HFF-Myc (cell line): Measurements from ENCODE around the gene CFAP53.
"Not testable (repeated sequence)": the region's sequence is repeated elsewhere in the genome, so short reads cannot be mapped to it uniquely, and the experiment has no call there.

Experiments
- DNase-seq: peaks from one replicate; pipeline ENCODE4 v3.0.0-alpha.2; 2011; ENCODE audit warnings: low read depth; ENCODE audit errors: extremely low read depth
- H3K4me3 ChIP-seq: replicated peaks from 2 replicates; pipeline ENCODE4 v1.5.1; 2011; ENCODE audit warnings: low read depth, mild to moderate bottlenecking, control low read depth, low read length
- TF ChIP-seq, protein P1 (sequence below): IDR thresholded peaks from 2 replicates; pipeline ENCODE4 v1.5.1; 2012; ENCODE audit warnings: mild to moderate bottlenecking, low read depth, low read length, control low read depth; ENCODE audit errors: missing control alignments

Gene CFAP53

DNA sequence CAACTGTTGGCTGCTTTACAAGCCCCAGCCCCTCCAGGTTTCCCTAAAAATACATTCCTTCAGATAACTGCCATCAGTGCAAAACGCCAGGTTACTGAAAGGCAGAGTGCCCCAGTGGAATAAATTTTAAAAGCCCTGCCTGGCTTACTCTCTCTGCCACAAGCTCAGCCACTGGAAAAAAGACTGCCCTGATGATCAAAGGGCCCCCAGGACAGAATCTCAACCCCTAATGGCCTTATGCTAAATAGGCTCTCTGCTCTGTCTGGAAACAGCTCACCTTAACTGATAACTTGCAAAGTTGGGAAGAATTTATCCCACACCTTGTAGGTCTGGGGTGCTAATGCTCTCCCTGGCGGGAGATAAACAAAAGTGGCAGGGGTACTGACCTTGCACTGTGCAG lies 33.9 kb downstream of the CFAP53 start:
- no peak overlapping the region for H3K4me3 ChIP-seq
- TF ChIP-seq, protein P1, sequence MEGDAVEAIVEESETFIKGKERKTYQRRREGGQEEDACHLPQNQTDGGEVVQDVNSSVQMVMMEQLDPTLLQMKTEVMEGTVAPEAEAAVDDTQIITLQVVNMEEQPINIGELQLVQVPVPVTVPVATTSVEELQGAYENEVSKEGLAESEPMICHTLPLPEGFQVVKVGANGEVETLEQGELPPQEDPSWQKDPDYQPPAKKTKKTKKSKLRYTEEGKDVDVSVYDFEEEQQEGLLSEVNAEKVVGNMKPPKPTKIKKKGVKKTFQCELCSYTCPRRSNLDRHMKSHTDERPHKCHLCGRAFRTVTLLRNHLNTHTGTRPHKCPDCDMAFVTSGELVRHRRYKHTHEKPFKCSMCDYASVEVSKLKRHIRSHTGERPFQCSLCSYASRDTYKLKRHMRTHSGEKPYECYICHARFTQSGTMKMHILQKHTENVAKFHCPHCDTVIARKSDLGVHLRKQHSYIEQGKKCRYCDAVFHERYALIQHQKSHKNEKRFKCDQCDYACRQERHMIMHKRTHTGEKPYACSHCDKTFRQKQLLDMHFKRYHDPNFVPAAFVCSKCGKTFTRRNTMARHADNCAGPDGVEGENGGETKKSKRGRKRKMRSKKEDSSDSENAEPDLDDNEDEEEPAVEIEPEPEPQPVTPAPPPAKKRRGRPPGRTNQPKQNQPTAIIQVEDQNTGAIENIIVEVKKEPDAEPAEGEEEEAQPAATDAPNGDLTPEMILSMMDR = no peak
- no peak for DNase-seq

DNA sequence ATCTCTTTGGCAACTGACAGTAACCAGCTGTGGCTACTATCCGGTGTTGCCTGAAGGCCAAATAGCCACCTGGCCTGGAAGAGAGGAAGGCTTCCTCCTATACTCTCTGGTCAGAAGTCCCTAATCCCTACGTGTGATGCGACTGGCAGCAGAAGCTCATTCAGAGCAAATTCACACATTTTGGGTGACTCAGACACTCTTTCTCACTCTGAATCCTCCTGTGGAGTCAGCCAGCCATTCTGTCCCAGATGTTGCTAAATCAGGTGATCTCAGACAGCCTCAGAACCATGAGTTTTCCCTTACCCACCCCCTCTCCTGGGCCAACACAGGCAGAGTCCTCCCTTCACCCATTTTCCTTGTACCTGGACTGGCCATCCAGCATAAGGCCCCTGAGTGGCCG lies 34.7 kb downstream of the CFAP53 start:
- TF ChIP-seq, protein P1 = no peak
- no peak overlapping the region for H3K4me3 ChIP-seq
- DNase-seq = no peak

DNA sequence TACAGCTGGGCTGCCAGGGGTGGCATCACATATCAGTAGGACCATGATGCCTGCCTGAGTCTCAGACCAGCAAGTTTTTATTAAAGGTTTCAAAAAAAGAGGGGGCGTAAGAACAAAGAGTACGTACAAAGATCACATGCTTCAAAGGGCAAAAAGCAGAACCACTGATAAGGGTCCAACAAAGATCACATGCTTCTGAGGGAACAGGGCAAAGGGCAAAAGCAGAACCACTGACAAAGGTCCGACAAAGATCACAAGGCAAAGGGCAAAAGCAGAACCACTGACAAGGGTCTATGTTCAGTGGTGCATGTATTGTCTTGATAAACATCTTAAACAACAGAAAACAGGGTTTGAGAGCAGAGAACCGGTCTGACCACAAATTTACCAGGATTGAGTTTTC lies 46.0 kb downstream of the CFAP53 start:
- DNase-seq, H3K4me3 ChIP-seq: not testable (repeated sequence)

DNA sequence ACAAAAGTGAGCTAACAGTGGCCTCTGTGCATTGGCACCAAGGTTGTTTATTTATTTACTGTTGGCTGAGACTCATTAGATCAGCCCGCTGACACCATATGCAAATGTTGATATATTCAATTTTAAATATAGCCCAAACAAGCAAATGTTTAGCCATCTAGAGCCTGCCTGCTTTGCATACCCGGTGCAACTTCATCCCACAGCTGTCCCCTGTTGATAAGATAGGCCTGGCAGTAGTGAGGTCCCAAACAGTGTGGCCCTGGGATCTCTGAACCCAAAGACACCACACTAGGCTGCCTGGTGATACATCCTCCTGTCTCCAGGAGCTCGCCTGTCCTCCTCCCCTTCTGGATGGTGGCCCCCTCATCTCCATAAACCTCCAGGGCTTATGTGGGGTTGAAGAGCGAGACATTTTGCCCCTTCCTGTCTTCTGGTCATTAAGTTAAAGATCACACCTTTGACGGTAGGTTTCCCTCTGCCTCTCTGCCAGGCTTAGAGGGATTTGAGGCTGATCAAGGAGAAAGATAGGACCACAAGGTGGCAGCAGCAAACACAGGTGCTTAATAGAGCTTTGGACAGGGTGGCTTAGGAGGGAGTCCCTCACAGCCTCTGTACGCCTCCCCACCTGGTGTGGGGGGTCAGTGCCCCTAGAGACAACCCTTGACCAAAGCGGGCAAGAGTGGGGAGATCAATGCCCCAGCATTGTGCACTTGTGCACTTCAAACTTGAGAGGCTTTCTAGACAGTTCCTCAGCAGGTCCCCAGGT lies 47.7 kb downstream of the CFAP53 start:
- TF ChIP-seq, protein P1 = peak; percentile 34
- H3K4me3 ChIP-seq = no peak overlapping the region
- no peak for DNase-seq

DNA sequence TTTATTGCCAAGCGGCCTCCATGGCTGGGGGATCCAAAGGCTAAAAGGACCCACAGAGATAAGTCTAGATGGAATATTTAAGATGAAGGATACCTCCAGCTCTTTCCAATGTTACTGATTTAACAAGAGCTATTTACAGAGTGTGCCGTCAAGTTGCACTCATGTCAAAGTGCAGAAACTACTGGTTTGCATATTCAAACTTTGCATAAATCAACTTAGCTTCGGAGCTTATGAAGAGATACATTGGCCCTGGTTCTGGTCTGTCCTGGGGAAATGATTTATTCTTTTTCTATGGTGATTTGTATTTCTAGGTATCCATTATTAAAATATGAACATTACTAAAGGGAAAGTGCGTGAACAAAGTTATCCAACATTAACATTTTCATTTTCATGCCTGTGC lies 57.0 kb downstream of the CFAP53 start:
- H3K4me3 ChIP-seq = no peak overlapping the region
- DNase-seq = no peak
- TF ChIP-seq, protein P1 = no peak

DNA sequence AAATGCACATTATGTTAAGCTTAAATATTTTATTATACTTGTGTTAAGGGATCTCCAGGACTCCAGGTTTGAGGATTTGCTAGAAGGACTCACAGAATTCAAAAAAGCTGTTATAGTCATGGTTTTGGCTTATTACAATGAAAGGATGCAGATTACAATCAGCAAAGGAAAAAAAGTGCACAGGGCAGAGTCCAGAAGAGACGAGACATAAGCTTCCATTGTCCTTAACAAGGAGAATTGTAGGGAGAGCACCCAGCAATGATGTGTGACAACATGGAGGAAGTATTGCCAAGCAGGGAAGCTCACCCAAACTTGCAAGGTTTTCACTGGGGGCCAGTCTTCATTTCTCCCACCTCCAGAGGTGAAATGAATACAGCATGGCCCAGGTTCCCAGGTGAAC lies 58.6 kb downstream of the CFAP53 start:
- no peak overlapping the region for H3K4me3 ChIP-seq
- DNase-seq = no peak
- TF ChIP-seq, protein P1 = no peak

DNA sequence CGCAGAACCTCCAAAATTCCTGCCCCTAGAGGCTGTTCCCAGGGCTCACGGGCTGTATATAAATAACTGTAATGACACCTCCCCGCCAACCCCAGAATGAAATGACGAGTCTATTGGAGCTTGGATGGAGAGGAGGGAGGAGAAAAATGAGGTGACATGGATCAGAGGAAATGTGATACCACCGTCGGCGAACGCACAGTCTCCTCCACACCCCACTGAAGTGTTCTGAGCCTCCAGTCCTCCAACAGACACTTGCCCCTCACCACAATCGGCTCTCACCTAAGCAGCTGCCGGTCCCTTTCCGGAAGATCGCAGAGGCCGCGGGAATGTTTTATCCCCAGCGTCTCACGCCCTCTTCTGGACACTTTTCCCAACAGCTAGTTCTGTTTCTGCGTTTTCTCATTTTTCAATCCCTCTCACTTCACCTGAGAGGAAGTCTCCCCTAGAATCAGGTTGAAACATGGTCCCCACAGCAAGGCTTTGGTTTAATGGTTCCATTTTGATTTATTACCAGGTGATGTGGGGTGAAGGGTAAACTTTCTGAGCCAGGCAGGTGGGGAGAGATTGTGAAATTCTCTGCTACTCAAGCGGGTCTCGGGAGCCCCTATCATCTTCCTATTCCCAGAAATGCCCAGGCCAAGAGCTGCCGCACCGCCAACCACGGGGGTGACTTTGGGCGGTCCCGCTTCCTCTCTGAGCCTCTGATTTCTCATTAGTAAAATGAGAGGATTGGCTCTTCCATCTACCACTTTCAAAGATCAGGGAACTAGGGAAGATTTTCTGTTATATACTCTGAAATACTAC lies 62.3 kb downstream of the CFAP53 start:
- H3K4me3 ChIP-seq = no peak overlapping the region
- no peak for DNase-seq
- TF ChIP-seq, protein P1 = peak; percentile 70
